Psoas muscle (tissue), 8 donors: Measurements from ENCODE around the gene LRRC8D. TPM values are rescaled to one million over a fixed set of nuclear protein-coding genes. Genes with fewer than 3 reads are reported as not detected.

ENCODE experiments used
- ATAC-seq, 4 donors: fragments of 200-7000 bp; cut with Tn5 transposase; one replicate each; pipeline ENCODE4 v1.9.1; 2020; ENCODE audit warnings: moderate library complexity in 3 of 4, mild to moderate bottlenecking in 2 of 4
- DNase-seq, 2 donors: peaks; one replicate each; pipeline ENCODE4 v3.0.0-alpha.2; 2020
- H3K27ac ChIP-seq: fragments of 200-600 bp; one replicate; pipeline ENCODE4 v1.8.0; 2022
- H3K27me3 ChIP-seq, 3 donors: fragments of 200-600 bp in 1 of 3; one replicate each; pipeline versions ENCODE4 v1.6.1 to v1.8.0; 2013 to 2022; ENCODE audit warnings: low read length in 2 of 3, mild to moderate bottlenecking in 2 of 3, moderate library complexity in 1 of 3; ENCODE audit not compliant: insufficient read depth in 3 of 3
- H3K36me3 ChIP-seq, 2 donors: fragments of 200-600 bp in 1 of 2; one replicate each; pipeline versions ENCODE4 v1.6.1 to v1.8.0; 2013 to 2022; ENCODE audit warnings: low read depth in 1 of 2, mild to moderate bottlenecking in 1 of 2, moderate library complexity in 1 of 2; ENCODE audit not compliant: insufficient read depth in 1 of 2
- H3K4me1 ChIP-seq: fragments of 200-600 bp; one replicate; pipeline ENCODE4 v1.8.0; 2022
- H3K4me3 ChIP-seq: fragments of 200-600 bp; one replicate; pipeline ENCODE4 v1.8.0; 2022; ENCODE audit warnings: mild to moderate bottlenecking
- H3K9me3 ChIP-seq: fragments of 200-600 bp; one replicate; pipeline ENCODE4 v1.8.0; 2022
- WGBS, 3 donors: extraction: QIAGEN DNeasy Blood & Tissue Kit; methylation state at CpG; one replicate each; pipeline versions ENCODE4 v1.1.6 to v1.1.7; 2013; 5-methylcytosine and 5-hydroxymethylcytosine counted together
- intact Hi-C, 2 donors: fragments of 100-400 bp; cut with DNase I; formaldehyde crosslinking; loops; one replicate each; pipeline versions ENCODE4 v1.11.0 to v1.14.2; 2022
- polyA plus RNA-seq, 3 donors: library from polyadenylated mRNA; stranded (reverse); fragments of 200-250 nt; gene quantifications; one replicate each; pipeline ENCODE4 v1.2.3, GENCODE V29; 2013
- total RNA-seq, 4 donors: library from RNA; stranded (reverse); fragmentation: NEBNext Ultra II Directional in 2 of 4; extraction: Animal tissue kit (Norgen Biotek cat#: 25700) in 2 of 4; gene quantifications; one replicate each; pipeline versions ENCODE4 v1.2.1 to v1.2.4, GENCODE V29; 2021 to 2023
- TF ChIP-seq, protein P1 (sequence below): fragments of 200-600 bp; IDR thresholded peaks from one replicate; pipeline ENCODE4 v1.8.0; 2022; ENCODE audit warnings: antibody characterized with exemption
- donor health status: healthy with polysubstance abuse.
- donor health status: DM: no; HTN: no; CAD: no; lungs with moderate emphysema.
- donor health status: Bipolar disorder and iron deficiency.
- donor health status: healthy.
- donor health status: DM: yes; HTN: yes; CAD: no.
- donor health status: DM: no; HTN: no; CAD: no.
- donor health status: DM: no; HTN: no; CAD: no.
- donor health status: DM: yes; HTN: yes; CAD: no.

Gene LRRC8D
- total and polyA plus RNA-seq, 7 donors = 3.5 to 7.1 (median 5.6) TPM

DNA sequence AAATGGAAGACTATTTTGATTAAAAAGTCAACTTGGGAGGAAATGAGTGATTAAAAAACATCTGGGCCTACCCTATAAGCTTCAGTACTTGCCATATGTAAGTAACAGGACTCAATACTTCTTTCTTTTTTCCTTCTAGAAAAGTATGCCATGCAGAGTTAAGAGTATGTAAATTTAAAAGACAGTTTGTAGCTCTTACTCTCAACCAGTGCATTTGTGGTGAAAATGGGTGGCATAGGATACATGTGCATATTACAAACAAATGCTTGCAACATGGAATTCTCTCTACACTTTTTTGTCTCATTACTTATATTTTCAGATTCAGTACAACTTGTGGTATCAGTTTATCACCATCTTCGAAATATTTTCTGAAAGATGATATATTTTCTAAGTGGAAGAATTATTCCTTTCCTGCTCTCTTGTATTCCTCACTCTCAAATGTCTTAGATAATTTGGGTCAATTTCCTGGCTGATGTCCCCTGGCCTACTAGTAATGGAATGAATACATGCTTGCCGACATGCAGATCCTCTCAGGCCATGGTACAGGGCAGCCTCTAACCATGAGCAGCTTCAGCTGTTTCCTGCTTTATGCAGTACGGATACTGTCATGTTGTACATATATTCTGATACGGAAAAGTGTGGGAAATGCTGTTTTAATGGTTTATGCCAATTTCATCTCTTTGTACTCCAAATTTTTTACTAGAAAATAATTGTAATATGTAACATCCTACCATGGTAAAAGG is 92.7 kb downstream of the LRRC8D start:
- no peaks in the 10 kb centered on the region for H3K27me3 ChIP-seq
- no peaks in the 10 kb centered on the region for H3K9me3 ChIP-seq
- WGBS, 3 donors = 83 to 90% (median 88%) methylated on average over 4 of the region's 4 CpGs
- no peaks in the 10 kb centered on the region for H3K36me3 ChIP-seq
- TF ChIP-seq, protein P1, sequence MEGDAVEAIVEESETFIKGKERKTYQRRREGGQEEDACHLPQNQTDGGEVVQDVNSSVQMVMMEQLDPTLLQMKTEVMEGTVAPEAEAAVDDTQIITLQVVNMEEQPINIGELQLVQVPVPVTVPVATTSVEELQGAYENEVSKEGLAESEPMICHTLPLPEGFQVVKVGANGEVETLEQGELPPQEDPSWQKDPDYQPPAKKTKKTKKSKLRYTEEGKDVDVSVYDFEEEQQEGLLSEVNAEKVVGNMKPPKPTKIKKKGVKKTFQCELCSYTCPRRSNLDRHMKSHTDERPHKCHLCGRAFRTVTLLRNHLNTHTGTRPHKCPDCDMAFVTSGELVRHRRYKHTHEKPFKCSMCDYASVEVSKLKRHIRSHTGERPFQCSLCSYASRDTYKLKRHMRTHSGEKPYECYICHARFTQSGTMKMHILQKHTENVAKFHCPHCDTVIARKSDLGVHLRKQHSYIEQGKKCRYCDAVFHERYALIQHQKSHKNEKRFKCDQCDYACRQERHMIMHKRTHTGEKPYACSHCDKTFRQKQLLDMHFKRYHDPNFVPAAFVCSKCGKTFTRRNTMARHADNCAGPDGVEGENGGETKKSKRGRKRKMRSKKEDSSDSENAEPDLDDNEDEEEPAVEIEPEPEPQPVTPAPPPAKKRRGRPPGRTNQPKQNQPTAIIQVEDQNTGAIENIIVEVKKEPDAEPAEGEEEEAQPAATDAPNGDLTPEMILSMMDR = no peak
- no peak overlapping the region for H3K4me3 ChIP-seq
- H3K27ac ChIP-seq = no peak overlapping the region
- H3K4me1 ChIP-seq = peaks cover 38% of the 10 kb centered on the region
- intact Hi-C loops = loop anchor here in 1 of 2 donors (10.0 kb wide), 1 partner anchor 69 kb away; no protein-coding TSS in a partner anchor
- ATAC-seq (no peak), DNase-seq (no peak)

DNA sequence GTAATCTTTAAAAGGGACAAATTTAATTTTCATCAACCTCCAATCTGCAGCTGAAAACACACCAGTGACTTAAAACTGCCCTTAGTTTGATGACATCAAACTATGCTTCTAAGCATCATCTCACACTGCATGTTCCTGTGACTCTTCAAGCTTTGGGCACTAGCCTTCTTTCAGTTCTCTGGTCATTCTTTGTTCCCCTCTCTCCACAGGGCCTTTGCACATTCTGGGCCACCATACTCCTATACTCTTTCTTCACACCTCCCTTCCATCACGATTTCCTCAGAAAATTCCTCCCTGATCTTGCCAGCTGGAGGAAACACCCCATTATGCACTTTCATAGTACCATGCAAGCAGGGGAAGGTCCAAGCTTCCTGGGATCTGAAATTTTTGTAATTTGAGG is 96.5 kb downstream of the LRRC8D start:
- Histone ChIP-seq H3K36me3 (no peaks in the 10 kb centered on the region), H3K4me1 (peaks cover 25% of the 10 kb centered on the region), H3K4me3 (no peak overlapping the region), H3K27me3 (no peaks in the 10 kb centered on the region), H3K9me3 (no peaks in the 10 kb centered on the region), H3K27ac (peak overlapping the region; percentile 66)
- ATAC-seq = peak in 1 of 4 donors; percentile 4
- WGBS, 3 donors = 54 to 60% (median 59%) methylated on average over 1 of the region's 1 CpG
- intact Hi-C loops = loop anchor here in 1 of 2 donors (5.0 to 10.0 kb wide), 3 partner anchors 55 to 75 kb away; no protein-coding TSS in a partner anchor
- TF ChIP-seq, protein P1 = no peak
- no peak for DNase-seq

DNA sequence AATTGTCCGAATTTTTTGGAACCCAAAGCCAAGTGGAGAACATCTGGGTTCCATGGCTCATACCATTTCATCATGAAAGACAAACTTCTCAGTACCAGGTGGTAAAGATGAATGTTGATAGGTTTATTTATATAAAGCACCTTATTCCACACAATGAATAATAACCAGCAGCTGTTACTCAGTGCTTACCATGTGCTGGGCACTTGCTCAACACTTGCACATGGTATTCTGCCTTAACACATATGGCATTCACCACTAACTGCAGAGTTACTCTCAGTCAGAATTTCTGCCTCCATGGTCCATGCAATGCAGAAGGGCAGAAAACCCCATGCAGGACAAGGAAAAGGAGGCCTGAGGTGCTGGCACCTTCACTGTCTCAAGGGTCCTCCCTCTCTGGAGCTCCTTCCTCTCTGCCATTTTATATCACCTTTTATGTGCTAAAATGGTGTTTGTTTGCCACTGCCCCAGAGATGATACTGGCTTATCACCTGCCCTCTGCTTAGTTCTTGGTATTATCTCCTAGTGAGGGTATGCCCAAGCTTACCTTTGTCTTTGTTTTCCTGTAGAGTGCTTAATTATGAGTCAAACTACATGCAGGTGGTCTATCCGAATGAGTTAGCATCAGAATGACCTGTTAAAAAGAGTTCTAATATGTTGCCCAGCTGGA is 97.4 kb downstream of the LRRC8D start:
- intact Hi-C loops = loop anchor here in 1 of 2 donors (5.0 to 10.0 kb wide), 3 partner anchors 56 to 74 kb away; no protein-coding TSS in a partner anchor
- no peak for DNase-seq

DNA sequence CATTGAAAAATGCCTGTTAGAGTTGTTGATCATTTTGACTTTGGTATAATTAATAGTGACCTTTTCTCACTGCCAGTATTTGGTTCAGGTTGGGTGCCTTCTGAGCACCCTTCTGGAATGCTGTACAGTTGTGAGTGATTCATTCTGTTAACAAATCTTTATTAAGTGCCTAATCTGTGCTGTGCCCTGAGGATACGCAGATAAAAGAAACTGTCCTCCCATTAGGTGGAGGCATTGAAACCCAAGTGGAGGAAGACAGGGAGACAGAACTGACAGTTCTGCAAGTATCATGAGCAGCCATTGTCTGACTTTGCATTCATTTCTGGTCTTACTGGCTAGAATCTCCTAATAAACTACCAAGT is 97.9 kb downstream of the LRRC8D start:
- H3K36me3 ChIP-seq = no peaks in the 10 kb centered on the region
- TF ChIP-seq, protein P1 = no peak
- H3K4me1 ChIP-seq = peaks cover 25% of the 10 kb centered on the region
- WGBS, 3 donors = 90 to 93% (median 93%) methylated on average over 1 of the region's 1 CpG
- intact Hi-C loops = loop anchor here in 1 of 2 donors (5.0 to 10.0 kb wide), 3 partner anchors 56 to 74 kb away; no protein-coding TSS in a partner anchor
- DNase-seq (no peak), ATAC-seq (peak in 3 of 4 donors; percentile 31 to 55 (median 39))
- H3K27ac ChIP-seq = peak overlapping the region; percentile 66
- H3K4me3 ChIP-seq = no peak overlapping the region
- H3K9me3 ChIP-seq = peaks cover 6% of the 10 kb centered on the region
- no peaks in the 10 kb centered on the region for H3K27me3 ChIP-seq

More for the DNA sequence above, 97.4 kb downstream of the LRRC8D start:
- 64 to 70% (median 68%) methylated on average over 2 of the region's 2 CpGs for WGBS, 3 donors
- H3K36me3 ChIP-seq = no peaks in the 10 kb centered on the region
- TF ChIP-seq, protein P1 = no peak
- H3K4me1 ChIP-seq = peaks cover 25% of the 10 kb centered on the region
- peaks cover 1% of the 10 kb centered on the region for H3K9me3 ChIP-seq
- peak overlapping the region; percentile 66 for H3K27ac ChIP-seq
- H3K4me3 ChIP-seq = no peak overlapping the region
- peak; percentile 92 to 97 (median 96) for ATAC-seq
- H3K27me3 ChIP-seq = no peaks in the 10 kb centered on the region
